HCEC 1CT (cell line): ENCODE results near the gene PLD1.

Experiments used
- DNase-seq: peaks from one replicate; pipeline ENCODE4 v3.0.0-alpha.2; 2017

The PLD1 gene

GRCh38 chr3:171744158-171744741, 66.0 kb downstream of the PLD1 start:
- DNase-seq = no peak

- no peak for DNase-seq
Observed at GRCh38 chr3:171743327-171744157, 66.7 kb downstream of the PLD1 start.

GRCh38 chr3:171741377-171741776, 68.9 kb downstream of the PLD1 start:
- no peak for DNase-seq

- DNase-seq = no peak
Observed at GRCh38 chr3:171736556-171736955, 73.7 kb downstream of the PLD1 start.

- no peak for DNase-seq
Observed at GRCh38 chr3:171733561-171733960, 76.7 kb downstream of the PLD1 start.

- DNase-seq = no peak
Observed at GRCh38 chr3:171732756-171733155, 77.5 kb downstream of the PLD1 start.

- no peak for DNase-seq
Observed at GRCh38 chr3:171731691-171732090, 78.6 kb downstream of the PLD1 start.

- no peak for DNase-seq
Observed at GRCh38 chr3:171729452-171730334, 80.6 kb downstream of the PLD1 start.

GRCh38 chr3:171727288-171727687, 83.0 kb downstream of the PLD1 start:
- no peak for DNase-seq

- DNase-seq = no peak
Observed at GRCh38 chr3:171718493-171719185, 91.6 kb downstream of the PLD1 start.

- no peak for DNase-seq
Observed at GRCh38 chr3:171715155-171715554, 95.1 kb downstream of the PLD1 start.

GRCh38 chr3:171712171-171712938, 97.9 kb downstream of the PLD1 start:
- peak; percentile 41 for DNase-seq

- DNase-seq = no peak
Observed at GRCh38 chr3:171711461-171712170, 98.7 kb downstream of the PLD1 start.

GRCh38 chr3:171710359-171710758, 99.9 kb downstream of the PLD1 start:
- no peak for DNase-seq

- DNase-seq = no peak
Observed at GRCh38 chr3:171704814-171705213, 105.5 kb downstream of the PLD1 start.

- peak; percentile 32 for DNase-seq
Observed at GRCh38 chr3:171704002-171704401, 106.3 kb downstream of the PLD1 start.

GRCh38 chr3:171703144-171703543, 107.1 kb downstream of the PLD1 start:
- DNase-seq = no peak

- DNase-seq = no peak
Observed at GRCh38 chr3:171700653-171701052, 109.6 kb downstream of the PLD1 start.

GRCh38 chr3:171700157-171700556, 110.1 kb downstream of the PLD1 start:
- DNase-seq = no peak

GRCh38 chr3:171699601-171700000, 110.7 kb downstream of the PLD1 start:
- DNase-seq = no peak

GRCh38 chr3:171696805-171697204, 113.5 kb downstream of the PLD1 start:
- DNase-seq = no peak
